MM.1S (cell line): ENCODE data around the gene AGBL1.

ENCODE experiments used
- EZH2 ChIP-seq: fragments of 300-600 bp; sonication (generic); optimal IDR thresholded peaks from 2 replicates; pipeline ENCODE3; 2017; ENCODE audit warnings: low read depth, mild to moderate bottlenecking, antibody characterized with exemption, low read length, mixed read lengths
- TF ChIP-seq, protein P1 (sequence below): fragments of 300-600 bp; sonication (generic); IDR thresholded peaks from 2 replicates; pipeline ENCODE4 v1.5.1; 2016; ENCODE audit warnings: antibody characterized with exemption, low read length, mixed read lengths

- TF ChIP-seq EZH2, result no peak
- TF ChIP-seq, protein P1, sequence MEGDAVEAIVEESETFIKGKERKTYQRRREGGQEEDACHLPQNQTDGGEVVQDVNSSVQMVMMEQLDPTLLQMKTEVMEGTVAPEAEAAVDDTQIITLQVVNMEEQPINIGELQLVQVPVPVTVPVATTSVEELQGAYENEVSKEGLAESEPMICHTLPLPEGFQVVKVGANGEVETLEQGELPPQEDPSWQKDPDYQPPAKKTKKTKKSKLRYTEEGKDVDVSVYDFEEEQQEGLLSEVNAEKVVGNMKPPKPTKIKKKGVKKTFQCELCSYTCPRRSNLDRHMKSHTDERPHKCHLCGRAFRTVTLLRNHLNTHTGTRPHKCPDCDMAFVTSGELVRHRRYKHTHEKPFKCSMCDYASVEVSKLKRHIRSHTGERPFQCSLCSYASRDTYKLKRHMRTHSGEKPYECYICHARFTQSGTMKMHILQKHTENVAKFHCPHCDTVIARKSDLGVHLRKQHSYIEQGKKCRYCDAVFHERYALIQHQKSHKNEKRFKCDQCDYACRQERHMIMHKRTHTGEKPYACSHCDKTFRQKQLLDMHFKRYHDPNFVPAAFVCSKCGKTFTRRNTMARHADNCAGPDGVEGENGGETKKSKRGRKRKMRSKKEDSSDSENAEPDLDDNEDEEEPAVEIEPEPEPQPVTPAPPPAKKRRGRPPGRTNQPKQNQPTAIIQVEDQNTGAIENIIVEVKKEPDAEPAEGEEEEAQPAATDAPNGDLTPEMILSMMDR, result no peak
These were observed 551.3 kb downstream of the AGBL1 start for GRCh38 chr15:86630946-86631345.
